ENCODE results near the gene FAM184B.

FAM184B gene

GRCh38 chr4:17584521-17585213 lies 196.8 kb downstream of the FAM184B start:
- no peak for DNase-seq (ENCODE audit: extremely low read depth, low read depth)
- no peak overlapping the region for H3K4me3 ChIP-seq (replicated peaks; ENCODE audit: low read depth, low read length)
- TF ChIP-seq CTCF (IDR thresholded peaks at IDR 0.05; ENCODE audit: low read depth, low read length, missing control alignments) = no peak

- DNase-seq (ENCODE audit: extremely low read depth, low read depth) = no peak
- H3K4me3 ChIP-seq (replicated peaks; ENCODE audit: low read depth, low read length) = no peak overlapping the region
- no peak for TF ChIP-seq CTCF (IDR thresholded peaks at IDR 0.05; ENCODE audit: low read depth, low read length, missing control alignments)
These were observed 197.5 kb downstream of the FAM184B start for GRCh38 chr4:17583941-17584340.

- H3K4me3 ChIP-seq (replicated peaks; ENCODE audit: low read depth, low read length) = no peak overlapping the region
- DNase-seq (ENCODE audit: extremely low read depth, low read depth) = no peak
- TF ChIP-seq CTCF (IDR thresholded peaks at IDR 0.05; ENCODE audit: low read depth, low read length, missing control alignments) = no peak
These were observed 198.1 kb downstream of the FAM184B start for GRCh38 chr4:17583276-17583675.

GRCh38 chr4:17580969-17581368 lies 200.5 kb downstream of the FAM184B start:
- DNase-seq (ENCODE audit: extremely low read depth, low read depth) = no peak
- no peak for TF ChIP-seq CTCF (IDR thresholded peaks at IDR 0.05; ENCODE audit: low read depth, low read length, missing control alignments)
- H3K4me3 ChIP-seq (replicated peaks; ENCODE audit: low read depth, low read length) = no peak overlapping the region

Data from HFF-Myc (cell line).